GM12801 (cell line): ENCODE measurements around the gene NRAP.

ENCODE experiments used
- TF ChIP-seq, protein P1 (sequence below): IDR thresholded peaks from one replicate; pipeline ENCODE4 v1.5.1; 2011; ENCODE audit warnings: control low read depth; ENCODE audit not compliant: insufficient read length; ENCODE audit errors: extremely low read depth

The NRAP gene

DNA sequence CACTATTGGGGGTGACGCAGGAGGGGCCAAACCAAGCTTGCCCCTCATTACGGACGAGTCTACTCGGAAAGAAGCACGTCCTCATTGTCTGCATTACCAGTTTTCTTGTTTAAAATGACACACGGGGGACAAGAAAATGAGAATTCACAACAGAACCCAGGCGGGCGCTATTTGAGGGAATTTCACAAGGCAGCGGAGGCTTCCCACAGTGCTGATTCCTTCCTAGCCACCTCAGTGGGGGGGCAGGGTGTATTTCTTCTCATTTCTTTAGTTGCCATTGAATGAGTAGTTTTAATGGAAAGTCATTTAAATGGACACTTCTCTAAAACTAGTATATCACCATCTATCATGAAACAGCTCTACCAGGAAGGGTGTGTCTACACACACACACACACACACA is 42.9 kb downstream of the NRAP start:
- TF ChIP-seq, protein P1, sequence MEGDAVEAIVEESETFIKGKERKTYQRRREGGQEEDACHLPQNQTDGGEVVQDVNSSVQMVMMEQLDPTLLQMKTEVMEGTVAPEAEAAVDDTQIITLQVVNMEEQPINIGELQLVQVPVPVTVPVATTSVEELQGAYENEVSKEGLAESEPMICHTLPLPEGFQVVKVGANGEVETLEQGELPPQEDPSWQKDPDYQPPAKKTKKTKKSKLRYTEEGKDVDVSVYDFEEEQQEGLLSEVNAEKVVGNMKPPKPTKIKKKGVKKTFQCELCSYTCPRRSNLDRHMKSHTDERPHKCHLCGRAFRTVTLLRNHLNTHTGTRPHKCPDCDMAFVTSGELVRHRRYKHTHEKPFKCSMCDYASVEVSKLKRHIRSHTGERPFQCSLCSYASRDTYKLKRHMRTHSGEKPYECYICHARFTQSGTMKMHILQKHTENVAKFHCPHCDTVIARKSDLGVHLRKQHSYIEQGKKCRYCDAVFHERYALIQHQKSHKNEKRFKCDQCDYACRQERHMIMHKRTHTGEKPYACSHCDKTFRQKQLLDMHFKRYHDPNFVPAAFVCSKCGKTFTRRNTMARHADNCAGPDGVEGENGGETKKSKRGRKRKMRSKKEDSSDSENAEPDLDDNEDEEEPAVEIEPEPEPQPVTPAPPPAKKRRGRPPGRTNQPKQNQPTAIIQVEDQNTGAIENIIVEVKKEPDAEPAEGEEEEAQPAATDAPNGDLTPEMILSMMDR, result no peak

DNA sequence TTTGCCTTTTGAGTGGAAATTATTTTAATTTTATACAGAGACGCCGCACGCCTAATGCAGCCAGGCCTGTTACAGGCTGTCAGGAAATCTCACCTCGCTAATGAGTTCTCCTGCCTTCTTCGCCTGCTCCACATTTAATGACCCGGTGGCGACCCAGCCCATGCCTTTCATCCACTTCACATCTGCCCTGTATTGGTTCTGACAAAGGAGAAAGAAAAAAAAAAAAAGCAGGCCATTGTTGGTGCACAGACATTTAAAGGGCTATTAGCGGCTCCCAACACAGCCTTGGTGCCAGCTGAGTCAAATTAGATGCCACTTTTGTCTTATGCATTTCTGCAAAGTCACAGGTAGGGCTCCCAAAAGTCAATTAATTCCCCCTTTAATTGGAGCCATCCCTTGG is 43.3 kb downstream of the NRAP start:
- TF ChIP-seq, protein P1, result no peak

DNA sequence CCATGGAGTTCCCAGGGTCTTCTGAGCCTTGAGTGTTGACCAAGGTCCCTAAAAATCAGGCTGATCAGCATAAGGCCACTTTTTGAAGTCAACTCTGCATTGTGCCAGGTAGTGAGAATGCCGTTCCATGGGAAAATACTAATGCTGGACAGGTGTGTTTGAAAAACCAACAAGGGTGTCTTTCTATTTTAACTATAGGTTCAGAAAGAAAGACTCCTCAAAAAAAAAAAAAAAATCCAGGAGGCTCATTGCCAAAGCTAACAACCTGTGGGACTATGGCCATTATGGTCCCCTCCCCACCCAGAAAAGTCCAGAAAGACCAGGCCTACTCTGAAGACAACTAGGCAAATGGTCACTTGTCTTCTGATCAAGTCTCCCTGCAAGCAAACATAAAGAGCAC is 44.4 kb downstream of the NRAP start:
- TF ChIP-seq, protein P1, result no peak

DNA sequence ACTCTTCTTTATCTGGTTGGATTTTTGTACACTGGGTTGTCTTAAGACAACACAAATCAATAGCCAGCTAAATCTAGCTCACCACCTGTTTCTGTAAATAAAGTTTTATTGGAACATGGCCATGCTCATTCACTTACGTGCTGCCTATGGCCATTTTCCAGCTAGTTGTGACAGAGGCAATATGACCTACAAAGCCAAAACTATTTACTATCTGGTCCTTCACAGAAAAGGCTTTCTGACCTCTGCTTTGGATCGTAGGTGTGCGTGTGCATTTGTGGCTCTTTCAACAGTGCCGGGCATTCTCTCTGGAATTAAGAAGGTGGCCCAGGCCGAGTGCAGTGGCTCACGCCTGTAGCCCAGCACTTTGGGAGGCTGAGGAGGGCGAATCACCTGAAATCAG is 45.5 kb downstream of the NRAP start:
- TF ChIP-seq, protein P1, result no peak

DNA sequence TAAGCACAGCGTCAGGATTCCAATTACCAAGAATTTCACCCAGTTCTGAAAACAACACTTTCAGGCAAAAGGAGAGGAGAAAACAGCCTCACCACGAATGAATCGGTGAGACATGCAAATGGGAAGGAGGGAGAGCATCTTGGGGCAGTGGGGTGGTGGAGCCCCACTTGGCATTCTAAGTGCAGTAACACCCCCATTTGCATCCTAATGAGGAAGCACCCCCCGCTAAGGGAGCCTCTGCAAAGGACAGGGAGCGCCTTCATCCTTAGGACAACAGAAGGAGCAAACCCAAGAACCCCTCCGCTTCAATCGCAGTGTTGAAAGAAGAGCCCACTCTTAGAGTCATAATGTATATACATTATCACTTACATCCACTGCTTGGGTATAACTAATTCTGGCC is 46.8 kb downstream of the NRAP start:
- TF ChIP-seq, protein P1, result no peak

DNA sequence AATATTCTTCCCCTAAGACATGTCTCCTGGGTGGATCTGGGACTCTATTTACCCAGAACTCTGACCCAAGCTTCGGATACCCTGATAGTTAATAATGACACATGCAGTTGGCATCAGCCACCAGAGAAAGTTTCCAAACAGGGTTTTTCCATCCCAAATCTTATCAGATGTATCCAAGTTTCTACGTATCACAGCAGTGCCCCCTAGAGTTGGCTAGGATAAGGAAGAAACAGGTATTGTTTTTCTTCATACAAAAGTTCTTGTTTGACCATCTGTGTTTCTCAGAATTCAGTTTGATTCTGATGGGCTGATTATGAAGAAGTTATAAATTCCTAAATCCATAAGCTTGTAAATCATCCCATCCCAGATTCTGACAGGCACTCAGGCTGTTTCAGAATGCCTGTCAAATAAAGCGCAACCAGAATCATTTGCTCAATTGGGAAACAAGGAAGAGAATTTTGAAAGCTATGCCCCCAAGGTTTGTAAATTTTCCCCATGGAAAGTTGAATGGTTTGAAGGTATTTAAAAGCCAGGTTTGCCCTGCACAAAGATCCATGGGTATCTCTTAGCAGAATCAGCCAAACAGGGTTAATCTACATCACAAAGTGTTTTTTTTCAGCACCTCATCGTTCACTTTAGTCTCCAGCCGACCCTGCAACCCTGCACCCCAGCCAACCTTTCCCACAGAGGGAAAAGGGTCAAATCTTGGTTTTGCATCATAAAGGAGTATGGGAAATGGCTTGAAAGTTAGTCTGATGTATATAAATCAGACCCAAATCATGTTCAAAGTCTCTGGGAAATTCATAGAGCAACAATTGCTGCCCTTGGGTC is 47.4 kb downstream of the NRAP start:
- TF ChIP-seq, protein P1, result no peak

DNA sequence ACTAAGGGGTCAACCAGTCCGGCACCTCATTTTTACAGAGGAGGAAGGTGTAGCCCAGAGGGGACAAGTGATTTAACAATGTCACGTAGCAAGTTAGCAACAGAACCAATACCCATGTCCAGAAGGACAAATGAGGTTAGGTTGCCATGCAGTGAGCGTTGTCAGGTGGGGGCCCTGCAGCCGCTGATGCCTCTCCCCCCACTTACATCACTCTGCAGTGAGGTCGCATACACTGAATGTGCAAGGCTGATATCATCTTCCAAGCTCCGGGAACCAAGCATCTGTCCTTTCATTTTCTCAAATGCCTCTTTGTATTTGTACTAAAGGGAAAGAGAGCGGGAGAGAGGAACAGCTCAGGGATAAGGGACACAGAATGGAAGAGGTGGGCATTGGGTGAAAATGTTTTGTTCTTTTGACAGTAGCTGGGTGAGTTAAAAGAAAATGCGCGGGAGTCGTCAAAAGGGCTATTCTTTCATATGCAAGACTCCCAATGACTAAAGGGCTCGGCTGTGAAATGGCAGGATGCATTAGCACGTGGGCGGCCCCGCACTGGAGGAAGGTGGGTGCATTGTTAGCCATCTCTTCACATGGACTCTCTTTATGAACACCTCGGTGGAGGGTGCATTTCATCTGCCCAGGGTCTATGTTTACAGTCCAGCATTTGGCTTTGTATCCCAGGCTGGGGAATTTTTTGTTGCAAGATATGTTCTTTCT is 49.7 kb downstream of the NRAP start:
- TF ChIP-seq, protein P1, result no peak
